MM.1S (cell line): ENCODE data around the gene RMDN3.

Experiments used
- EZH2 ChIP-seq: fragments of 300-600 bp; sonication (generic); optimal IDR thresholded peaks from 2 replicates; pipeline ENCODE3; 2017; ENCODE audit warnings: low read depth, mild to moderate bottlenecking, antibody characterized with exemption, low read length, mixed read lengths
- EZH2phosphoT487 ChIP-seq: fragments of 300-600 bp; sonication (generic); IDR thresholded peaks from 2 replicates; pipeline ENCODE4 v1.6.1; 2018; ENCODE audit warnings: antibody characterized with exemption, low read length
- TF ChIP-seq, protein P1 (sequence below): fragments of 300-600 bp; sonication (generic); IDR thresholded peaks from 2 replicates; pipeline ENCODE4 v1.5.1; 2016; ENCODE audit warnings: antibody characterized with exemption, low read length, mixed read lengths

DNA sequence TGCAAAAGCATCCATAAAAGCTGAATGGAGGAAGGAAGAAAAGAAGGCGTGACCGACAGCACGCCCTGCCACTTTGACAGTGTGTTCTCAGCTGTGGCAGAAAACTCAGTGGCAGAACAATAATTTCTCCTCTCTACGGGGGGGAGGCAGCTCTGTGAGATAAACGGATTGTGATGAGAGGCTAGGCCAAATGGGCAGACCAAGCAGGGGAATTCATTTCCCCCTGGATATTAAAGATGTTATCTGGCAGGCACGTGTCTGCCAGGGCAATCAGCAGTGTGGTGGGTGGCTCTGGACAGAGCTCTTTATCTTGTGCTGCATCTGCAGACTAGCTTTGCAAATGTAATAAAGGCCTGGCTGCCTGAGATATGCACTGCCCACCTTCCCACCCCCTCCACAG, 1.9 kb upstream of the RMDN3 start:
- TF ChIP-seq, protein P1, sequence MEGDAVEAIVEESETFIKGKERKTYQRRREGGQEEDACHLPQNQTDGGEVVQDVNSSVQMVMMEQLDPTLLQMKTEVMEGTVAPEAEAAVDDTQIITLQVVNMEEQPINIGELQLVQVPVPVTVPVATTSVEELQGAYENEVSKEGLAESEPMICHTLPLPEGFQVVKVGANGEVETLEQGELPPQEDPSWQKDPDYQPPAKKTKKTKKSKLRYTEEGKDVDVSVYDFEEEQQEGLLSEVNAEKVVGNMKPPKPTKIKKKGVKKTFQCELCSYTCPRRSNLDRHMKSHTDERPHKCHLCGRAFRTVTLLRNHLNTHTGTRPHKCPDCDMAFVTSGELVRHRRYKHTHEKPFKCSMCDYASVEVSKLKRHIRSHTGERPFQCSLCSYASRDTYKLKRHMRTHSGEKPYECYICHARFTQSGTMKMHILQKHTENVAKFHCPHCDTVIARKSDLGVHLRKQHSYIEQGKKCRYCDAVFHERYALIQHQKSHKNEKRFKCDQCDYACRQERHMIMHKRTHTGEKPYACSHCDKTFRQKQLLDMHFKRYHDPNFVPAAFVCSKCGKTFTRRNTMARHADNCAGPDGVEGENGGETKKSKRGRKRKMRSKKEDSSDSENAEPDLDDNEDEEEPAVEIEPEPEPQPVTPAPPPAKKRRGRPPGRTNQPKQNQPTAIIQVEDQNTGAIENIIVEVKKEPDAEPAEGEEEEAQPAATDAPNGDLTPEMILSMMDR, result no peak
- no peak for TF ChIP-seq EZH2phosphoT487
- TF ChIP-seq EZH2, result no peak
